GM06990 (cell line): ENCODE data around the gene ADGRG2.
"Not testable (repeated sequence)": the region's sequence is repeated elsewhere in the genome, so short reads cannot be mapped to it uniquely, and the experiment has no call there.

Source experiments
- DNase-seq: peaks from one replicate; pipeline ENCODE4 v3.0.0-alpha.2; 2011; ENCODE audit not compliant: insufficient read length; ENCODE audit errors: extremely low read depth
- H3K27me3 ChIP-seq: replicated peaks from 2 replicates; pipeline ENCODE4 v1.6.0; 2011; ENCODE audit warnings: low read length; ENCODE audit not compliant: control insufficient read depth, insufficient read depth
- H3K36me3 ChIP-seq: 2 replicates; pipeline ENCODE4 v1.5.1; 2011; ENCODE audit warnings: low read length; ENCODE audit not compliant: control insufficient read depth, insufficient read depth
- H3K4me3 ChIP-seq: replicated peaks from 2 replicates; pipeline ENCODE4 v1.5.1; 2011; ENCODE audit warnings: low read depth, mild to moderate bottlenecking, control low read depth, low read length
- TF ChIP-seq, protein P1 (sequence below): IDR thresholded peaks from 2 replicates; pipeline ENCODE4 v1.5.1; 2011; ENCODE audit warnings: low read length, control low read depth, mild to moderate bottlenecking, inconsistent platforms; ENCODE audit not compliant: insufficient read depth, poor library complexity, severe bottlenecking

Gene ADGRG2

DNA sequence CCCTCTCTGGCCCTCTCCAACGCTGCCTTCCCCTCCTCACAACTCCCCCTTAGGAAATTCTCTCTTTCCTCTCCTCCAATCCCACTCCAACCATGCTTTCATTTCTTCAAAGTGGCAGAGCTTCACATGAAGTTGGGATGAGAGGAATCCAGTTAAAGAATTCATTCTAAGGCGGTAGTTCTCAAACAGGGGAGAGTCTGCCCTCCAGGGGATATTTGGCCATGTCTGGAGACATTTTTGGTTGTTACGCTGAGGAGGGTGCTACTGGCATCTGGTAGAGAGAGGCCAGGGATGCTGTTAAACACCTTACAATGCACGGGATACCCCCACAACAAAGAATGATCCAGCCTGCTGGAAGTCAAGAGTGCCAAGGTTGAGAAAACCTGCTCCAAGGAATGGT is 97.9 kb downstream of the ADGRG2 start:
- DNase-seq, result no peak
- H3K27me3 ChIP-seq, result no peaks in the 10 kb centered on the region
- TF ChIP-seq, protein P1, sequence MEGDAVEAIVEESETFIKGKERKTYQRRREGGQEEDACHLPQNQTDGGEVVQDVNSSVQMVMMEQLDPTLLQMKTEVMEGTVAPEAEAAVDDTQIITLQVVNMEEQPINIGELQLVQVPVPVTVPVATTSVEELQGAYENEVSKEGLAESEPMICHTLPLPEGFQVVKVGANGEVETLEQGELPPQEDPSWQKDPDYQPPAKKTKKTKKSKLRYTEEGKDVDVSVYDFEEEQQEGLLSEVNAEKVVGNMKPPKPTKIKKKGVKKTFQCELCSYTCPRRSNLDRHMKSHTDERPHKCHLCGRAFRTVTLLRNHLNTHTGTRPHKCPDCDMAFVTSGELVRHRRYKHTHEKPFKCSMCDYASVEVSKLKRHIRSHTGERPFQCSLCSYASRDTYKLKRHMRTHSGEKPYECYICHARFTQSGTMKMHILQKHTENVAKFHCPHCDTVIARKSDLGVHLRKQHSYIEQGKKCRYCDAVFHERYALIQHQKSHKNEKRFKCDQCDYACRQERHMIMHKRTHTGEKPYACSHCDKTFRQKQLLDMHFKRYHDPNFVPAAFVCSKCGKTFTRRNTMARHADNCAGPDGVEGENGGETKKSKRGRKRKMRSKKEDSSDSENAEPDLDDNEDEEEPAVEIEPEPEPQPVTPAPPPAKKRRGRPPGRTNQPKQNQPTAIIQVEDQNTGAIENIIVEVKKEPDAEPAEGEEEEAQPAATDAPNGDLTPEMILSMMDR, result no peak

DNA sequence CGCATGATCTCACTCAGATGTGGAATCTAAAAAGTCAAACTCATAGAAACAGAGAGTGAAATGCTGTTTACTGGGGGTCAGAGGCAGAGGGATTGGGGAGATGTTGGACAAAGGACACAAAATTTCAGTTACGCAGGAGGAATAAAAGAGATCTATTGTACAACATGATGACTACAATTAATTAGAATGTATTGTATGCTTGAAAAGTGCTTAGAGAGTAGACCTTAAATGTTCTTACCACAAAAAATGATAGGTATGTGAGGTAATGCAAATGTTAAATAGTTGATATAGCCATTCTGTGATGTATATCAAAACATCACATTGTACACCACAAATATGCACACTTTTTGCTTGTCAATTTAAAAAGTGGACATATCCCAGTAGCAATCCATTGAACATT is 102.3 kb downstream of the ADGRG2 start:
- DNase-seq, result no peak
- TF ChIP-seq, protein P1, result no peak
- H3K36me3 ChIP-seq, result no peaks in the 10 kb centered on the region
- H3K27me3 ChIP-seq, result no peaks in the 10 kb centered on the region
- no peak overlapping the region for H3K4me3 ChIP-seq

More for the DNA sequence above, 97.9 kb downstream of the ADGRG2 start:
- no peaks in the 10 kb centered on the region for H3K36me3 ChIP-seq
- H3K4me3 ChIP-seq, result no peak overlapping the region

DNA sequence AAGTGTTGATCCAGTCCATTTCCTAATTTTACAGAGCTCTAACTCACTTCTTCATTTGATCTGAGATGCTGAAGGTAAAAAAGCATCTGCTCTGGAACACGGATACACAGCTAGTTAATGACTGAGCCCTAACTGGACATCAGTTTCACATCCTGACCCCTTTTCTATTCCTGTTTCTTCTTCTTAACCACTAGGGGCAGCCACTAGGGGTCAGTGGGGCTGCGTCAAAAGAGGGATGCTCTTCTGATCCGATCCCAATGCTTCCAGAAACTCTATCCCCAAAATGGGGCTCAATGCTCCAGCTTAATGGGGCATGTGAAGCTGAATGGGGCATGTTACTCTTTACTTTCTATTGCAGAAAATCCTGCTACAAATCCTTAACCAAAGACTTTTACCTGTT is 105.0 kb downstream of the ADGRG2 start:
- Histone ChIP-seq H3K4me3 (no peak overlapping the region), H3K36me3 (no peaks in the 10 kb centered on the region), H3K27me3 (no peaks in the 10 kb centered on the region)
- no peak for DNase-seq
- TF ChIP-seq, protein P1, result peak; percentile 70

DNA sequence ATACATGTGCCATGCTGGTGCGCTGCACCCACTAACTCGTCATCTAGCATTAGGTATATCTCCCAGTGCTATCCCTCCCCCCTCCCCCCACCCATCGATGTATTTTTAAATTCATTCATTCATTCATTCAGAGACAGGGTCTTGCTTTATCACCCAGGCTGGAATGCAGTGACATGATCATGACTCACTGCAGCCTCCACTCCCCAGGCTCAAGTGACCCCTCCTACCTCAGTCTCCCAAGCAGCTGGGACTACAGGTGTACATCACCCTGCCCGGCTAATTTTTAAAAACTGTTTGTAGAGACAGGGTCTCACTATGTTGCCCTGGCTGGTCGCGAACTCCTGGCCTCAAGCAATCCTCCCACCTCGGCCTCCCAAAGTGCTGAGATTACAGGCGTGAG is 105.7 kb downstream of the ADGRG2 start:
- not testable (repeated sequence) for H3K36me3 ChIP-seq, H3K27me3 ChIP-seq, DNase-seq, H3K4me3 ChIP-seq

DNA sequence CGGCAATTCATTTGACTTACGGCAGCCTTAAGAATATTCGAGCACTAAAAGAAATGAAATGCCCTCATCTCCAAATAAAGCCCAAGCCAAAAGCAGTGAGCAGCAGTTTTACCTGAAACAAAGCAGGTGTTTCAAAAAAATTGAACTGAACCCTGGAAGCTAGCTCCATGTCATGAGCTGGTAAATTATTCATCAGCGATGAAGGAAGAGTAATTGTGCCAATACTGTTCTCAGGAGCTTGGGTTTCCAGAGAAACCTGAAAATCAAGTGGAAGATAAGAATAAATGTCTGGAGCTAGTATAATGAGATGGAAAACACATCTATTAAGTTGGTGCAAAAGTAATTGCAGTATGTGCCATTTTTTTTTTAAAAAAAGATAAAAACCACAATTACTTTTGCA is 114.4 kb downstream of the ADGRG2 start:
- TF ChIP-seq, protein P1, result no peak
- H3K27me3 ChIP-seq, result no peaks in the 10 kb centered on the region
- no peak for DNase-seq
- no peaks in the 10 kb centered on the region for H3K36me3 ChIP-seq
- no peak overlapping the region for H3K4me3 ChIP-seq

DNA sequence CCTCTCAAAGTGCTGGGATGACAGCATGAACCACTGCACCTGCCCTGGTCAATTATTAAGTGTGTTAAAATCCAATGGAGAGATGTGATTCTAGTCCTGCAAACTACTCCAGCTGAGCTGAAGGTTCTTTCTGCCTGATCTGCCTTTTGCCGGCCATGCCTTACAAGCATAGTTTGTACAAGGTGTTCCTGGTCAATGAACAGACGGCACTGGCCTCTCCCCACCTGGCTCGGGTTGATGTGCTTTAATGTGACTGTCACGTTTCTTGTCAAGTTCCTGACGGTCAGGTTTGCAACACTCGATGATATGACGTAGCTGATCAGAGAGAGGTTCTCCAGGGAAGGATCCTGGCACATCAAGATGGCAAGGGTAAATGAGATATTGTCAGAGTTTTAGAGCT is 115.3 kb downstream of the ADGRG2 start:
- TF ChIP-seq, protein P1, result no peak
- Histone ChIP-seq H3K36me3 (no peaks in the 10 kb centered on the region), H3K4me3 (no peak overlapping the region), H3K27me3 (no peaks in the 10 kb centered on the region)
- DNase-seq, result no peak
